Measurements from ENCODE around the gene MXD1.

MXD1 gene

DNA sequence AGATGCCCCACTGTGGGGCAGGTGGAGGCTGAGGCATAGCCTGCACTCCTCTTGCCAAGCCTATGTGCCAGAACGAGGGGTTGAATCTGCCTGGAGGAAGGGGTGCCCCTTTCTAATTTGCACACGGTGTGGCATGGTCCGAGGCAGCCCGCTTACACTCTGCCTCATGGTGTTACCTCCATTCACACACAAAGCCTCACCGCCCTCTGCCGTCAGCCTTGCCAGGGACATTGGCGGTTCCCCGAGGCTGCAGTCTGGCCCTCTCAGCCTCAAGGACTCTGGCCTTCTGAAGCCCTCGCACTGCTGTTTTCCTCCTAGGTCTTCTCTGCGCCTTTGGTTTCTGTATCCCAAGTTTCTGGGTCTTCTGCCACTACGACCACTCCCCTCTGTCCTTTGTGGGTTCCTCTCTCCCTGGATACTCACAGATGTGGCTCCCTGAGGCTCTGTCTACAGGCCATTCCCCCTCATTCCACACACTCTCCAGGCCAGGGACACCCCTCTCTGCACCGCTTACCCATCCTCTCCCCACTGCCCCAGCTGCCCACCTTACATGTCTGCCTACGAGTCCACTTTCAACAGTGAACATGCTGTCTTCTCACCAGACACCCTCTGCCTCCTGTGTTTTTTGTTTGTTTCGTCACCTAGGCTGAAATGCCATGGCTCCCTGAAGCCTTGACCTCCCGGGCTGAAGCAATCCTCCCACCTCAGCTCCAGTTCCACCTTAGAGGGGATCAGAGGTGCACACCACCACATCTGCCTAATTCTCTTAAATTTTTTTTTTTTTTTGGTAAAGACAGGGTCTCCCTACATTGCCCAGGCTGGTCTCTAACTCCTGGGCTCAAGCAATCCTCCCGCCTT, 54.4 kb downstream of the MXD1 start:
- TF ChIP-seq EZH2phosphoT487 (IDR thresholded peaks at IDR 0.05; ENCODE audit: low read length), result no peak
- TF ChIP-seq EZH2 (optimal IDR thresholded peaks at IDR 0.05; ENCODE audit: low read depth, low read length), result no peak
- no peak for TF ChIP-seq CTCF (IDR thresholded peaks at IDR 0.05; ENCODE audit: low read length)
- Histone ChIP-seq H3K4me1 (ENCODE audit: low read length) (no peaks in the 10 kb centered on the region), H3K9me2 (replicated peaks; ENCODE audit: insufficient read depth, low read length) (no peaks in the 10 kb centered on the region), H3K9me3 (replicated peaks; ENCODE audit: insufficient read depth, low read length) (no peaks in the 10 kb centered on the region), H3F3A (ENCODE audit: insufficient read depth, low read length) (no peaks in the 10 kb centered on the region), H3K9ac (ENCODE audit: low read length) (no peak overlapping the region), H3K36me3 (replicated peaks; ENCODE audit: insufficient read depth, low read length) (no peaks in the 10 kb centered on the region), H3K4me2 (ENCODE audit: low read depth, low read length) (no peak overlapping the region), H2AFZ (ENCODE audit: low read length) (no peak overlapping the region), H4K20me1 (ENCODE audit: insufficient read depth, low read length) (no peaks in the 10 kb centered on the region), H3K27ac (ENCODE audit: low read length) (no peak overlapping the region), H3K4me3 (ENCODE audit: low read length) (no peak overlapping the region), H3K27me3 (replicated peaks; ENCODE audit: insufficient read depth, low read length) (no peaks in the 10 kb centered on the region), H3K79me2 (ENCODE audit: low read length) (no peaks in the 10 kb centered on the region)
- DNase-seq, result no peak

DNA sequence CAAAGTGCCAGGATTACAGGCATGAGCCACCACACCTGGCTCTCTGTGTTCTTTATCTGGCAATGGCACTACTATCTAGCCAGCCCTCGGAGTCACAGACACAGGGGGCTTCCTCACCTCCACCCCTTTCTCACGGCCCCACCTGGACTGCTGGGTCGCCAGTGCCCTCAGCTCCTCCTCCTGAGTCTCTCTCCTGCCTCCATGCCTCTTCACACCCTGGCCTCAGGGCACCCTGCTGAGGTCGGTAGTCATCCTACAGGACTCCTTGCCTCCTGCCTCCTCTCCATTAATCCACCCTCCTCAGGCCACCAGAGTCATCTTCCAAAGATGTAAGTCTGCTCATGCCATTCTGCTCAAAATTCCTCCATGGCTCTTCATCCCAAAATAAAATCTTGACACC, 55.1 kb downstream of the MXD1 start:
- no peaks in the 10 kb centered on the region for H4K20me1 ChIP-seq (ENCODE audit: insufficient read depth, low read length)
- DNase-seq, result no peak
- no peaks in the 10 kb centered on the region for H3F3A ChIP-seq (ENCODE audit: insufficient read depth, low read length)
- no peaks in the 10 kb centered on the region for H3K4me1 ChIP-seq (ENCODE audit: low read length)
- H3K27ac ChIP-seq (ENCODE audit: low read length), result no peak overlapping the region
- no peaks in the 10 kb centered on the region for H3K9me2 ChIP-seq (replicated peaks; ENCODE audit: insufficient read depth, low read length)
- no peak overlapping the region for H3K9ac ChIP-seq (ENCODE audit: low read length)
- H3K9me3 ChIP-seq (replicated peaks; ENCODE audit: insufficient read depth, low read length), result no peaks in the 10 kb centered on the region
- H3K79me2 ChIP-seq (ENCODE audit: low read length), result no peaks in the 10 kb centered on the region
- no peak overlapping the region for H3K4me2 ChIP-seq (ENCODE audit: low read depth, low read length)
- H2AFZ ChIP-seq (ENCODE audit: low read length), result no peak overlapping the region
- no peaks in the 10 kb centered on the region for H3K36me3 ChIP-seq (replicated peaks; ENCODE audit: insufficient read depth, low read length)
- no peaks in the 10 kb centered on the region for H3K27me3 ChIP-seq (replicated peaks; ENCODE audit: insufficient read depth, low read length)
- TF ChIP-seq CTCF (IDR thresholded peaks at IDR 0.05; ENCODE audit: low read length) (no peak), EZH2 (optimal IDR thresholded peaks at IDR 0.05; ENCODE audit: low read depth, low read length) (no peak), EZH2phosphoT487 (IDR thresholded peaks at IDR 0.05; ENCODE audit: low read length) (no peak)
- H3K4me3 ChIP-seq (ENCODE audit: low read length), result no peak overlapping the region

GRCh38 chr2:69972822-69973221, 57.9 kb downstream of the MXD1 start:
- Histone ChIP-seq H3F3A (ENCODE audit: insufficient read depth, low read length) (no peaks in the 10 kb centered on the region), H4K20me1 (ENCODE audit: insufficient read depth, low read length) (no peaks in the 10 kb centered on the region), H3K9me3 (replicated peaks; ENCODE audit: insufficient read depth, low read length) (no peaks in the 10 kb centered on the region), H3K79me2 (ENCODE audit: low read length) (no peaks in the 10 kb centered on the region), H3K9ac (ENCODE audit: low read length) (no peak overlapping the region), H3K27me3 (replicated peaks; ENCODE audit: insufficient read depth, low read length) (no peaks in the 10 kb centered on the region), H3K9me2 (replicated peaks; ENCODE audit: insufficient read depth, low read length) (no peaks in the 10 kb centered on the region), H3K36me3 (replicated peaks; ENCODE audit: insufficient read depth, low read length) (no peaks in the 10 kb centered on the region), H3K4me3 (ENCODE audit: low read length) (no peak overlapping the region), H3K4me2 (ENCODE audit: low read depth, low read length) (no peak overlapping the region), H3K27ac (ENCODE audit: low read length) (no peak overlapping the region), H2AFZ (ENCODE audit: low read length) (no peak overlapping the region), H3K4me1 (ENCODE audit: low read length) (no peaks in the 10 kb centered on the region)
- TF ChIP-seq EZH2phosphoT487 (IDR thresholded peaks at IDR 0.05; ENCODE audit: low read length), result no peak
- TF ChIP-seq EZH2 (optimal IDR thresholded peaks at IDR 0.05; ENCODE audit: low read depth, low read length), result no peak
- TF ChIP-seq CTCF (IDR thresholded peaks at IDR 0.05; ENCODE audit: low read length), result no peak
- DNase-seq, result no peak

All from MM.1S (cell line).